ENCODE data around the gene DPYD.

GRCh38 chr1:97051823-97052222, 869.0 kb downstream of the DPYD start:
- TF ChIP-seq CTCF (IDR thresholded peaks at IDR 0.05; ENCODE audit: insufficient read depth, low read depth, low read length) = no peak
- no peak for TF ChIP-seq EZH2 (IDR thresholded peaks at IDR 0.05; ENCODE audit: insufficient read depth, low read length)

All from astrocyte (in vitro differentiated cells and primary cell).